Activated naive CD8-positive, alpha-beta T cell treated with anti-CD3 and anti-CD28 coated beads for 36 hours (primary cell): ENCODE data around the gene SEC61B. TPM values are rescaled to one million over a fixed set of nuclear protein-coding genes. Genes with fewer than 3 reads are reported as not detected.

Experiments used
- DNase-seq: peaks from one replicate; pipeline ENCODE4 v3.0.0; 2021
- H3K27ac Mint-ChIP-seq: one replicate; pipeline ENCODE4 v1.8.0; 2022; ENCODE audit warnings: mild to moderate bottlenecking, moderate library complexity, mixed read lengths
- H3K27me3 Mint-ChIP-seq: one replicate; pipeline ENCODE4 v1.8.0; 2022; ENCODE audit warnings: mild to moderate bottlenecking, mixed read lengths
- H3K36me3 Mint-ChIP-seq: one replicate; pipeline ENCODE4 v1.8.0; 2021; ENCODE audit warnings: mild to moderate bottlenecking, mixed read lengths
- H3K4me1 Mint-ChIP-seq: one replicate; pipeline ENCODE4 v1.8.0; 2021; ENCODE audit warnings: mixed read lengths
- H3K4me3 Mint-ChIP-seq: one replicate; pipeline ENCODE4 v1.8.0; 2022; ENCODE audit warnings: mild to moderate bottlenecking, moderate library complexity, mixed read lengths
- H3K9me3 Mint-ChIP-seq: one replicate; pipeline ENCODE4 v1.8.0; 2022; ENCODE audit warnings: mixed read lengths
- total RNA-seq, 2 experiments: library from RNA; stranded (reverse); gene quantifications; one replicate each; pipeline ENCODE4 v1.2.3, GENCODE V29; 2021

SEC61B gene
- total RNA-seq, 2 experiments from 2014 or later, result 161 to 164 TPM

DNA sequence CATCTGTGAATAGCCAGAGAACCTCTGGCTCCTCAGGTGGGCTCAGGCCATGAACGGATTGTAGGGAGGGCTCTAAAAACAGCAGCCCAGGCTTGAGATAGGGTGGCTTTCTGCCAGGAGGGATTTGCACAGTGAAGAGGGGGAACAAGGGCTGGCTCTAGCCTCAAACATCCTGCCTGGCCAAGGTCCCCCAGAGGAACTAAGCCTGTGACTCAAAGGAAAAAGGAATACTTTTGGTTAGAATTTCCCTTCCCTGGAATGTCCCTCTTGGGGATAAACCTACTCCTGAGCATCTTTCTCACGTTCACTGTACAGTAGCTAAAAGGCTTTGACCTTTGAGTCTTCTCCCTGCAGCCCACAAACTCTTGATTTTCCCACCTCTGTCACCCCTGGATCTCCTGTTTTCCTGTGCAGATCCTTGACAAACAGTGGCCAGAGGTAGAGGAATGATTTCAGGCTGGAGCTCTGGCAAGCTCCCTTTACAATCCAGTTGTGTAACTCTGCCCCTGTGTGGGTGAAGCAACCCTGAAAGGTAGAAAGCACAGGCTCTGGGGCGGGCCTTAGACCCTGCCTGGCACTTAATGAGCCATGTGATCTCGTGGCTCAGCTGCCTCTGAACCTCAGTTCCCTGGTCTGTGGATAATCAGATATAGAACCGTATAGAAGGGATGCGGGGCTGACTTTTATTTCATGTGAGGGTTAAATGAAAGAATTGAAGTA, 17.4 kb downstream of the SEC61B start:
- peaks cover 18% of the 10 kb centered on the region for H3K4me1 Mint-ChIP-seq
- peaks cover 5% of the 10 kb centered on the region for H3K9me3 Mint-ChIP-seq
- H3K4me3 Mint-ChIP-seq, result no peak overlapping the region
- no peak for DNase-seq
- no peaks in the 10 kb centered on the region for H3K27me3 Mint-ChIP-seq
- no peak overlapping the region for H3K27ac Mint-ChIP-seq
- H3K36me3 Mint-ChIP-seq, result peaks cover 33% of the 10 kb centered on the region

DNA sequence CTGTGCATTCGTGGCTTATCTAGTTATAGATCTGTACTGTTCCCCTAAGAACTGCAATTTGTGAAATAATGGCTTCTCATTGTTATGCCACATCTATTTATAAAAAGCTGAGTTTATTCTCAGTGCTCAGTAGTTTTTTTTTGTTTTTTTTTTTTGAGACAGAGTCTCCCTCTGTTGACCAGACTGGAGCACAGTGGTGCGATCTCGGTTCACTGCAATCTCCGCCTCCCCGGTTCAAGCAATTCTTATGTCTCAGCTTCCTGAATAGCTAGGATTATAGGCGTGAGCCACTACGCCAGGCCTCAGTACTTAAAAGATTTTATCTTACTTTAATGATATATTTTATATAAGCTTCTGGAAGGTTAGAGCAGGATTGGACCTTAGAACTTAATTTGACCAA, 19.0 kb downstream of the SEC61B start:
- Mint-ChIP-seq H3K27me3 (no peaks in the 10 kb centered on the region), H3K36me3 (peaks cover 33% of the 10 kb centered on the region), H3K4me3 (no peak overlapping the region), H3K4me1 (peaks cover 14% of the 10 kb centered on the region), H3K9me3 (peaks cover 5% of the 10 kb centered on the region), H3K27ac (no peak overlapping the region)
- no peak for DNase-seq

DNA sequence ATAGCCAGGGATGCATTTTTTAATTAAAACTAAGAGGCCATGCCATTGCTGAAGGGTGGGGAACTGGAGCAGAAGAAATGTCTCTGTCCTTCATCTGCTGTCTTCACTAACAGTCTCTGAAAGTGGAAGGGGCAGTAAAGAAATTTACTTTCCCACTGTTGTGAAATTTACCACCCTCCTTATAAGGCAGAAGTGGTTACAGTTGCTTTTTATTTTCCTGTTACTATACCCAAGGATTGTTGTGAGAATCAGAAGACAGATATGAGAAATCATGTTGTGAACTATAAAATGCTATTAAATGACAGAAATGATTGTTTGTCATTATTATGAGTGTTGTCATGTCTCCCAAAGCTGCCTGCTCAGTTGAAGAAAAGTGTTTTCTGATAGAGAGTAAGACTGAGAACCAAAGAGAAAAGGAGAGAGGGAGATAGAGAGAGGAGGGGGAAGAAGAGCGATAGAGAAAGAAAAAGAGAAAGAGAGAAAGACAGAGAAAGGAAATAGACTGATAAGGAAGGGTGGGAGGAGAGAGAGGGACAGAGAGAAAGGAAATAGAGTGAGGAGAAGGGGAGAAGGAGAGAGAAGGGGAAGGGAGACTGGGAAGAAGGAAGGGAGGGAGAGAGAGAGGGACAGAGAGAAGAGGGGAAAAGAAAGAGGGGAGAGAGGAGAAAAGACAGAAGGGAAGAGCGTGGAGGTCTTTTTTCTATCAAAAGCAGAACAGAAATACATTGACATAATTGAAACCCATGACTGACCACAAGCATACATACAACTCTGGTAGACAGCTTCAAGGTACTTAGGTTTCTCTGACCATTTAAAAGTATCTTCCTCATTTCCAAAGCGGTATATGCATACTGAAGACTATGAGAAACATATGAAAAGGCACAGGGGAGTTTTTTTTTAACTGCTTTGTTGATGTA, 22.5 kb downstream of the SEC61B start:
- Mint-ChIP-seq H3K27ac (peak overlapping the region; percentile 32), H3K9me3 (peaks cover 3% of the 10 kb centered on the region), H3K4me3 (no peak overlapping the region), H3K4me1 (peaks cover 7% of the 10 kb centered on the region), H3K36me3 (peaks cover 20% of the 10 kb centered on the region), H3K27me3 (no peaks in the 10 kb centered on the region)
- DNase-seq, result no peak

DNA sequence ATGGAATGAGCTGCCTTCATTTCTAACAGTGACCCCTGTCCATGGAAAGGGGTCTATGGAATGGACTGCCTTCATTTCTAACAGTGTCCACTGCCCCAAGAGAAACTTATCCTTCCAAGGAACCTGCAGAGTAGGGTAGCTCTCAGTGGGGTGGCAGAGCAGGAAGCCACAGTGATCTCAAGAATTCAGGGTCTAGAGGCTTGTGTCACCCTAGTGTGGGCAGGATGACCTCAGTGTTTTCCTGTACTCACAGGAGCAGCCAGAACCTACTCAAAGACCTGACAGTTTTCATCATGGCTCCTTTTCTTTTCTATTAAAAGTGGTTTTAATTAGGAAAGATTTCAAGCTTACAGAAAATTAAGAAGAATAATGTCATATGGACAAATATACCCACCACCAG, 27.5 kb downstream of the SEC61B start:
- H3K27me3 Mint-ChIP-seq, result no peaks in the 10 kb centered on the region
- peaks cover 31% of the 10 kb centered on the region for H3K4me1 Mint-ChIP-seq
- H3K27ac Mint-ChIP-seq, result peak overlapping the region; percentile 23
- no peak overlapping the region for H3K4me3 Mint-ChIP-seq
- no peaks in the 10 kb centered on the region for H3K9me3 Mint-ChIP-seq
- no peak for DNase-seq
- peaks cover 4% of the 10 kb centered on the region for H3K36me3 Mint-ChIP-seq

GRCh38 chr9:99251157-99251556, 29.1 kb downstream of the SEC61B start:
- Mint-ChIP-seq H3K9me3 (no peaks in the 10 kb centered on the region), H3K36me3 (peaks cover 6% of the 10 kb centered on the region), H3K27ac (no peak overlapping the region), H3K4me3 (no peak overlapping the region), H3K4me1 (peaks cover 35% of the 10 kb centered on the region), H3K27me3 (no peaks in the 10 kb centered on the region)
- DNase-seq, result no peak

DNA sequence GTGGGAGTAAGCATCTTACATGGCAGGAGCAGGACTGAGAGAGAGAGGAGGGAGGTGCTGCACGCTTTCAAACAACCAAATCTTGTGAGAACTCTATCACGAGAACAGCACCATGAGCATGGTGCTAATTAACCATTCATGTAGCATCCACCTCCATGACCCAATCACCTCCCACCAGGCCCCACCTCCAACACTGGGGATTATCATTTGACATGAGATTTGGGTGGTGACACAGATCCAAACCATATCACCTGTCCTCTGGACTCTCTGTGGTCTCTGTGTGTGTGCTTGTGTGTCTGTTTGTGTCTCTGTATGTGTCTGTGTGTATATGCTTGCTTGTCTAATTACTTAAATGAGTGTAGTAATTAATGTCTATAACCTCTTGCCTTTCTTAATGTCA, 31.1 kb downstream of the SEC61B start:
- no peak overlapping the region for H3K4me3 Mint-ChIP-seq
- H3K9me3 Mint-ChIP-seq, result no peaks in the 10 kb centered on the region
- peak; percentile 48 for DNase-seq
- peaks cover 3% of the 10 kb centered on the region for H3K36me3 Mint-ChIP-seq
- H3K27ac Mint-ChIP-seq, result peak overlapping the region; percentile 91
- peaks cover 5% of the 10 kb centered on the region for H3K27me3 Mint-ChIP-seq
- H3K4me1 Mint-ChIP-seq, result peaks cover 35% of the 10 kb centered on the region

DNA sequence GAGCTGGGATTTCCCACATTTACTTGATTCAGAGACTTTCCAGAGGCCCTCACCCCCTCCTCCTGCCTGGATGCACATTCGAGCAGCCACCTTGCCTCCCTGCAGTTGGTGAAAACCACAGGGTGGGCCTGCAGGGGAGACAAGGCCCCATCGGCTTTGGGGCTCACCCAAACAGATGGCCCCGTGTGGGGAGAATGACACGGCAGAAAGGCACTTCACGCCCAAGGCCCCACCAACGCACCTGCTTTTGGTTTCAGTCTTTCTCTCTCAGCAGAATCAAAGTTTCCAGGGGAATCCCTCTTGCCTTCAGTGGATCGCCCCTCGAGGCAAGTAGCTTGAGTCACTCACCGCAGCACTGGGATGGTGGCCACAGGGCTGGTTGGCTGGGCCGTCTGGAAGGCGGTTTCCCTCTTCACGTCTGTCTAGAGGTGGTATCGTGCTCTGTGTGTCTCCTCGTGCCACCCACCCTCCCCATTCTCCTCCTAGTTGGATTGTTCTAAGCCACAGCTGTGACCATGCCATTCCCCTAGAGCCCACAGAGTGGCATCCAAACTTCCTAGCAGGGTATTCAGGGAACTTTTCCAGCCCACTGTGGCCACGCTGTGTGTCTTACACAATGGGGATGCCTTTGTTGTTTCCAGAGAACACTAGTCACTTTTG, 31.8 kb downstream of the SEC61B start:
- DNase-seq, result peak; percentile 92
- Mint-ChIP-seq H3K9me3 (no peaks in the 10 kb centered on the region), H3K4me3 (peak overlapping the region; percentile 41), H3K27me3 (peaks cover 5% of the 10 kb centered on the region), H3K27ac (peak overlapping the region; percentile 91), H3K36me3 (peaks cover 3% of the 10 kb centered on the region), H3K4me1 (peaks cover 37% of the 10 kb centered on the region)

DNA sequence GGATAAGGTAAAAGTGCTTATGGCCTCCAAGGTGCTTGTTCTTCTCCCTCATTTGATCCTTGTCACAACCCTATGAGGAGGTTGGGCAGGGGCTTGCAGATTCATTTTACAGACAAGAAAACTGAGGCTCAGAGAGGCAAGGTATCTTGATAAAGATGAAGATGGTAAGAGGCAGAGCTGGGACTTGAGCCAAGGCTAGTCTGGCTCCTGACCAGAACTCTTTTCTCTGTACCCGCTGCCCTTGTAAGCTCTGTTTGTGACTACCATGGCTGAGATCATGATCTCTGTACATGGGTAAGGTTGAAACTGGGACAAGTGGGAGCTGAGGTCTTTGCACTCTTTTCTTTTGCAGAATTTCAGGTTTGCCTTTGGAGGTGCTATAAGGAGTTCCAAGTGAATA, 33.6 kb downstream of the SEC61B start:
- H3K36me3 Mint-ChIP-seq, result peaks cover 3% of the 10 kb centered on the region
- no peak for DNase-seq
- peaks cover 37% of the 10 kb centered on the region for H3K4me1 Mint-ChIP-seq
- H3K9me3 Mint-ChIP-seq, result no peaks in the 10 kb centered on the region
- no peak overlapping the region for H3K27ac Mint-ChIP-seq
- peaks cover 5% of the 10 kb centered on the region for H3K27me3 Mint-ChIP-seq
- no peak overlapping the region for H3K4me3 Mint-ChIP-seq

- Mint-ChIP-seq H3K27me3 (peaks cover 5% of the 10 kb centered on the region), H3K4me1 (peaks cover 30% of the 10 kb centered on the region), H3K36me3 (peaks cover 3% of the 10 kb centered on the region)
These were observed 35.8 kb downstream of the SEC61B start for GRCh38 chr9:99257723-99258389.

DNA sequence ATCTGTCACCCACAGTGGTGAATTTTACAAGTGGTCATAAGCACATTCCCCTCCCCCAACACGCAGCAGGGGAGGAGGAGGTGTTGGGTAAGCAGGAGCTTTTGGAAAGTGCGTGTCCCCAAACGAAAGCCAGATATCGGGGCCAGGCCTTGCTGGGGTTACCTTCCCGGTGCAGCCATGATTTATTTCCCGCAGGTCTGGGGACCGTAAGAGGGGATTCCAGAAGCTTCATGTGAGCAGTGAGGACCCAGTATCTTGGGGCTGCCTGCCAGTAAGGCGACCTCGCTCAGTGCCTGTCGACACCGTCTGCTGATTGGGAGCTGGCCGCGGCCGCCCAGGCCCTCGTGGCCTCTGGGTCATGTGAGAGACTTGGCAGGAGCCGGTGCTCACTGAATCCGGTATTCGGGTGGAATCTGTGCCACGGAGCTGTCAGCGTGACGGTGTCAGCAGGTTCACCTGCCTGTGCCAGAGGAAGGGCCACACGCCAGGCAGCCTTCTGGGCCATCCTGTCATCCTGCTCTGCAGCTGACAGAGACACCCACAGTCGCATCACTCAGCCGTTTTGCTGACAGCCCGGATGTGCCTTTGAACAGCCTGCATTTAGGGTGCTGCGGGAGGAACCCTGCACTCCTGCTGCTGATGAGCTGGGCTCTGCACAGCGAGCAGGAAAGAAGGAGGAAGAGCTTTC, 37.3 kb downstream of the SEC61B start:
- Mint-ChIP-seq H3K4me1 (peaks cover 29% of the 10 kb centered on the region), H3K27me3 (peaks cover 5% of the 10 kb centered on the region), H3K27ac (peak overlapping the region; percentile 57), H3K4me3 (no peak overlapping the region), H3K9me3 (no peaks in the 10 kb centered on the region), H3K36me3 (peaks cover 3% of the 10 kb centered on the region)
- peak; percentile 37 for DNase-seq

More at GRCh38 chr9:99257723-99258389, 35.8 kb downstream of the SEC61B start:
- H3K9me3 Mint-ChIP-seq, result no peaks in the 10 kb centered on the region
- H3K27ac Mint-ChIP-seq, result no peak overlapping the region
- DNase-seq, result no peak
- no peak overlapping the region for H3K4me3 Mint-ChIP-seq

DNA sequence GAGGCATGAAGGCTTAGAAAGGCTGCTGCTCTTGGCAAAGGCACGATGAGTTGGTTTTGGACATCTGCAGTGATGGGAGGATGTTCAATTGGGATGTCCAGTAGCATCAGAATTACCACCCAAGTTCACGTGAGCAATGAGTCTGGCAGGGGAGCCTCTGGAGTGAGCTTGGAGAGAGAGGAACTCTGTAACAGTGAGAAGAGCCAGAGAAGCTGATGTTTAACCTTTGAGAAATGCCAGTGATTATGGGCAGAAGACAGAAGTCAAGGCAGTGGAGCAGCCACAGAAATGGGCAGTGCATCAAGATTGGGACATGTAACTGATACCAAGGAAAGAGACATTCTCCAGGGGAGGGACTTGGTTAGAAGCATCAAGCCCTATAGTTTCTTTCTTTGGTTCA, 39.8 kb downstream of the SEC61B start:
- peaks cover 32% of the 10 kb centered on the region for H3K4me1 Mint-ChIP-seq
- H3K27me3 Mint-ChIP-seq, result peaks cover 9% of the 10 kb centered on the region
- H3K36me3 Mint-ChIP-seq, result no peaks in the 10 kb centered on the region
- no peak overlapping the region for H3K27ac Mint-ChIP-seq
- no peak for DNase-seq
- H3K9me3 Mint-ChIP-seq, result no peaks in the 10 kb centered on the region
- H3K4me3 Mint-ChIP-seq, result no peak overlapping the region

DNA sequence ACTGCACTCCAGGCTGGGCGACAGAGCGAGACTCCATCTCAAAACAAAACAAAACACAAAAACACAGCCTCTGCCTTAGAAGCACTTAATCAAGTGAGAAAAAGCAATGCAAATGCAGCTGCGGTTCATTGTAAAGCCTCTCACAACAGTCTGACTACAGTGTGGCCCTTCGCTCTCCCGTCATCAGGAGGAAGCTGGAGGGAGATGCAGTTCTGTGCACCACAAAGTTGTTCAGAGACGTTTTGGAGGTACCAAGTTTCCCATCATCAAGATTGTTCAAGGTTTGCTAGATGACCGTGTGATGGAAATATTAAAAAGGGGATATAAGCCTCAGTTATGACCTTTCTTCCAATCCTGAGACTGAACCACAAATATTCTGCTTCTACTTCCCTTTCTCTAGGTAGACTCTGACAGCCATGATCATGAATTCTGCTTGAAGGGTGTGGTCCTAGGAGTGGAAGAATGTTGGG, 40.9 kb downstream of the SEC61B start:
- Mint-ChIP-seq H3K27me3 (peaks cover 4% of the 10 kb centered on the region), H3K27ac (no peak overlapping the region), H3K36me3 (no peaks in the 10 kb centered on the region), H3K4me3 (no peak overlapping the region), H3K9me3 (no peaks in the 10 kb centered on the region), H3K4me1 (peaks cover 35% of the 10 kb centered on the region)
- DNase-seq, result no peak

GRCh38 chr9:99264070-99264680, 42.1 kb downstream of the SEC61B start:
- DNase-seq, result peak; percentile 15
- no peaks in the 10 kb centered on the region for H3K36me3 Mint-ChIP-seq
- H3K4me3 Mint-ChIP-seq, result no peak overlapping the region
- H3K27ac Mint-ChIP-seq, result no peak overlapping the region
- H3K27me3 Mint-ChIP-seq, result peaks cover 4% of the 10 kb centered on the region
- H3K9me3 Mint-ChIP-seq, result no peaks in the 10 kb centered on the region
- peaks cover 33% of the 10 kb centered on the region for H3K4me1 Mint-ChIP-seq

GRCh38 chr9:99265691-99266090, 43.6 kb downstream of the SEC61B start:
- H3K4me3 Mint-ChIP-seq, result no peak overlapping the region
- H3K9me3 Mint-ChIP-seq, result no peaks in the 10 kb centered on the region
- no peaks in the 10 kb centered on the region for H3K36me3 Mint-ChIP-seq
- peaks cover 4% of the 10 kb centered on the region for H3K27me3 Mint-ChIP-seq
- no peak overlapping the region for H3K27ac Mint-ChIP-seq
- DNase-seq, result no peak
- H3K4me1 Mint-ChIP-seq, result peaks cover 26% of the 10 kb centered on the region
